Measurements from ENCODE around the gene NUTM1. TPM values are rescaled to one million over a fixed set of nuclear protein-coding genes. Genes with fewer than 3 reads are reported as not detected.

The NUTM1 gene
- total and polyA plus RNA-seq, 8 donors = 0.15 TPM; not detected in 7

DNA sequence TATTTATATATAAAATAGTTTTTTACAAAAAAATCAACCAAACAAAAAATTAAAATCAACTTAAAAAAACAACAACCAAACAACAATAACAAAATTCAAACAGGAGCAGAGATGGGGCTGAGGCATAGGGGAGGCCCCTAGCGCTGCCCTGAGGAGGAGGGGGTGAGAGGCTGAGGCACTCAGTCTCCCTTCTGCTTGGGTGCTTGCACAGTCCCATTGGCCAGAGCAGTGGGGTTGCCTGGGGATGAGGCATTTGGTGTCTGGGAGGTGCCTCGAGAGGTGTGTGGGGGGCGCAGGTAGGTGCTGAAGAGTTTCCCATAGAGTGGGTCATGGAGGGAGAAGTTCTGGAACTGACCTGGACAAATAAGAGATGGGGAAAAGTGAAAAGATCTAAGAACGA, 15.8 kb downstream of the NUTM1 start:
- H3K27ac ChIP-seq = peak overlapping the region in 3 of 5 donors; percentile 38 to 79 (median 64)

DNA sequence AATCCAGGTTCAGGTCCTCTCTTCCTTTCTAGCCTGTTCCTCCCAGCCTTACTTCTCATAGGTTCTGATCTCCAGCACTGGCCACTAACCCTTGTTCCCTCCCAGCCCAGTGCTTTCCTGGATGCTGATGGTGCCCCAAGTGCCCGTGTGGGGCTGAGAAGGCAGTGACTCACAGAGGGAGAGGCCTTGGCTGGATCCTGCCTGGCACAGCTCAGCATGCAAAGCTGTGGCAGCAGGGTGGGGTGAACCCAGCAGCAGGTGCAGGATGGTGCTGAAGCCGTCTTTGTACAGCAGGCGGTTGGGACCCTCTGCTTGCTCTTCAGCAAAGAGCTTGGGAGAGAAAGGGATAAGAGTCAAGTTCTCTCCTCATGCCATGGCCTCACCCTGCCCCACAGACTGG, 16.3 kb downstream of the NUTM1 start:
- Histone ChIP-seq H3K4me1 (peaks cover 0 to 33% (median 2%) of the 10 kb centered on the region in 4 donors), H3K27me3 (no peaks in the 10 kb centered on the region), H3K27ac (peak overlapping the region; percentile 32 to 79 (median 42)), H3K36me3 (peaks cover 15 to 98% (median 93%) of the 10 kb centered on the region in 4 donors), H3K9me3 (no peaks in the 10 kb centered on the region), H3K4me3 (no peak overlapping the region)
- WGBS, 5 donors = 46 to 70% (median 63%) methylated on average over 1 to 3 of the region's 3 CpGs
- TF ChIP-seq EP300 (IDR thresholded peaks at IDR 0.05) = no peak
- no peak for TF ChIP-seq POLR2A (IDR thresholded peaks at IDR 0.05)
- TF ChIP-seq, protein P1, sequence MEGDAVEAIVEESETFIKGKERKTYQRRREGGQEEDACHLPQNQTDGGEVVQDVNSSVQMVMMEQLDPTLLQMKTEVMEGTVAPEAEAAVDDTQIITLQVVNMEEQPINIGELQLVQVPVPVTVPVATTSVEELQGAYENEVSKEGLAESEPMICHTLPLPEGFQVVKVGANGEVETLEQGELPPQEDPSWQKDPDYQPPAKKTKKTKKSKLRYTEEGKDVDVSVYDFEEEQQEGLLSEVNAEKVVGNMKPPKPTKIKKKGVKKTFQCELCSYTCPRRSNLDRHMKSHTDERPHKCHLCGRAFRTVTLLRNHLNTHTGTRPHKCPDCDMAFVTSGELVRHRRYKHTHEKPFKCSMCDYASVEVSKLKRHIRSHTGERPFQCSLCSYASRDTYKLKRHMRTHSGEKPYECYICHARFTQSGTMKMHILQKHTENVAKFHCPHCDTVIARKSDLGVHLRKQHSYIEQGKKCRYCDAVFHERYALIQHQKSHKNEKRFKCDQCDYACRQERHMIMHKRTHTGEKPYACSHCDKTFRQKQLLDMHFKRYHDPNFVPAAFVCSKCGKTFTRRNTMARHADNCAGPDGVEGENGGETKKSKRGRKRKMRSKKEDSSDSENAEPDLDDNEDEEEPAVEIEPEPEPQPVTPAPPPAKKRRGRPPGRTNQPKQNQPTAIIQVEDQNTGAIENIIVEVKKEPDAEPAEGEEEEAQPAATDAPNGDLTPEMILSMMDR (IDR thresholded peaks at IDR 0.05) = no peak
- TF ChIP-seq POLR2AphosphoS5 (IDR thresholded peaks at IDR 0.05) = peak in 2 of 3 donors; percentile 61 to 69
- DNase-seq = peak in 1 of 2 donors; percentile 55
- intact Hi-C loops (cut with DNase I; ENCODE audit: low total_unique reads) = no loop called here

More for the DNA sequence above, 15.8 kb downstream of the NUTM1 start:
- WGBS, 5 donors = 89 to 97% (median 96%) methylated on average over 4 of the region's 4 CpGs
- Histone ChIP-seq H3K9me3 (no peaks in the 10 kb centered on the region), H3K27me3 (no peaks in the 10 kb centered on the region), H3K4me3 (no peak overlapping the region), H3K4me1 (peaks cover 0 to 30% (median 2%) of the 10 kb centered on the region in 4 donors), H3K36me3 (peaks cover 15 to 100% (median 96%) of the 10 kb centered on the region in 4 donors)
- DNase-seq = no peak
- intact Hi-C loops (cut with DNase I; ENCODE audit: low total_unique reads) = no loop called here
- TF ChIP-seq EP300 (IDR thresholded peaks at IDR 0.05) (no peak), POLR2AphosphoS5 (IDR thresholded peaks at IDR 0.05) (no peak), POLR2A (IDR thresholded peaks at IDR 0.05) (no peak)
- TF ChIP-seq, protein P1 (IDR thresholded peaks at IDR 0.05) = no peak

DNA sequence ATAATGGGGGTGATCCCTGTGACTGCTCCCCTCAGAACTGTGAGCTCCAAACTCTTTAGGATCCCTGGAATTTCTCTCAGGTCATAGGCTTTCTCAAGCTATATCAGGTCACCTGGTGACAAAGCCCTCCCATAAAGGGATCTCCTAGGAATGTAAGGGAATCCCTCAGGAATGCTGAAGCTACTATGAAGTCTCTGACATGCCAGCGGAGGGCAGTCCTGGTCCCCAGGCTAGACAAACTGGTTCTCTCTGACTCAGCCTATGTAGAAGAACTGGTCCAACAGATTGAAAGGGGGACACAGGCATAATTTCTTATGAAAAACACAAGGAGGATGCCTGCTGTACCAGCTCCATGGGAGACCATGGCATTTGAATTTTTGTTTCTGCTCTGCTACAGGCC, 17.2 kb downstream of the NUTM1 start:
- Histone ChIP-seq H3K36me3 (peaks cover 15 to 89% (median 84%) of the 10 kb centered on the region in 4 donors), H3K4me3 (peak overlapping the region in 1 of 4 donors; percentile 9), H3K27me3 (no peaks in the 10 kb centered on the region), H3K4me1 (peaks cover 4 to 42% (median 8%) of the 10 kb centered on the region in 4 donors), H3K9me3 (no peaks in the 10 kb centered on the region), H3K27ac (peak overlapping the region; percentile 32 to 79 (median 42))
- peak in 1 of 2 donors; percentile 65 for DNase-seq
- 48 to 70% (median 61%) methylated on average over 1 of the region's 1 CpG for WGBS, 5 donors
- no peak for TF ChIP-seq POLR2A (IDR thresholded peaks at IDR 0.05)
- peak in 1 of 3 donors; percentile 17 for TF ChIP-seq POLR2AphosphoS5 (IDR thresholded peaks at IDR 0.05)
- TF ChIP-seq, protein P1 (IDR thresholded peaks at IDR 0.05) = no peak
- TF ChIP-seq EP300 (IDR thresholded peaks at IDR 0.05) = no peak
- intact Hi-C loops (cut with DNase I; ENCODE audit: low total_unique reads) = loop anchor here (10.0 kb wide), 1 partner anchor 115 kb away; no protein-coding TSS in a partner anchor

DNA sequence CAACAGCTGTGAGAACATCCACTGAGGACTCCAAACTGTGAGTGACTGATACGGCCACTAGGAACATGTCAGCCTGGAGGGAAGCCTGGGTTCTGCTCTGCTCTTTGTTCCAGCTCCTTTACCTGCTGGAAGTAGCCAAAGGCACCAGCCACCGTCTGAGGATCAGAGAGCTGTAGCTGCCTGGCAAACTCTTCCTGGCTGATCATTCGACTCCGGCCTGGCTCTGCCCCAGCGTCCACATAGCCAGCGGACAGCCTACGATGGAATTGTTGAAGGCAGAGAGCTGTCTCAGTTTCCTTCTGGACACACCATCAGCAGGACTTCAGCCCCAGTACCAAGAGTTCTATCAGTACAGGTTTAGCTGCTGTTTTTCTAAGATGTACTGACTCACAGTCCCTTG, 18.2 kb downstream of the NUTM1 start:
- peak overlapping the region in 3 of 5 donors; percentile 47 to 83 (median 79) for H3K27ac ChIP-seq
- WGBS, 5 donors = 84 to 96% (median 91%) methylated on average over 7 of the region's 7 CpGs
- no peaks in the 10 kb centered on the region for H3K27me3 ChIP-seq
- intact Hi-C loops (cut with DNase I; ENCODE audit: low total_unique reads) = loop anchor here (10.0 kb wide), 1 partner anchor 116 kb away; no protein-coding TSS in a partner anchor
- no peak overlapping the region for H3K4me3 ChIP-seq
- H3K4me1 ChIP-seq = peaks cover 13 to 52% (median 18%) of the 10 kb centered on the region in 4 donors
- no peaks in the 10 kb centered on the region for H3K9me3 ChIP-seq
- peaks cover 15 to 79% (median 74%) of the 10 kb centered on the region in 4 donors for H3K36me3 ChIP-seq
- DNase-seq = no peak
- TF ChIP-seq POLR2A (IDR thresholded peaks at IDR 0.05) (no peak), EP300 (IDR thresholded peaks at IDR 0.05) (no peak), POLR2AphosphoS5 (IDR thresholded peaks at IDR 0.05) (no peak)
- TF ChIP-seq, protein P1 (IDR thresholded peaks at IDR 0.05) = no peak
